ENCODE measurements around the gene TBXAS1. TPM values are rescaled to one million over a fixed set of nuclear protein-coding genes. Genes with fewer than 3 reads are reported as not detected.

Gene TBXAS1
- total RNA-seq, 1 donor from 2014 or later = 19.3 TPM

- DNase-seq (ENCODE audit: low spot score) = no peak
These were observed 25.9 kb downstream of the TBXAS1 start for GRCh38 chr7:139854803-139855497.

DNA sequence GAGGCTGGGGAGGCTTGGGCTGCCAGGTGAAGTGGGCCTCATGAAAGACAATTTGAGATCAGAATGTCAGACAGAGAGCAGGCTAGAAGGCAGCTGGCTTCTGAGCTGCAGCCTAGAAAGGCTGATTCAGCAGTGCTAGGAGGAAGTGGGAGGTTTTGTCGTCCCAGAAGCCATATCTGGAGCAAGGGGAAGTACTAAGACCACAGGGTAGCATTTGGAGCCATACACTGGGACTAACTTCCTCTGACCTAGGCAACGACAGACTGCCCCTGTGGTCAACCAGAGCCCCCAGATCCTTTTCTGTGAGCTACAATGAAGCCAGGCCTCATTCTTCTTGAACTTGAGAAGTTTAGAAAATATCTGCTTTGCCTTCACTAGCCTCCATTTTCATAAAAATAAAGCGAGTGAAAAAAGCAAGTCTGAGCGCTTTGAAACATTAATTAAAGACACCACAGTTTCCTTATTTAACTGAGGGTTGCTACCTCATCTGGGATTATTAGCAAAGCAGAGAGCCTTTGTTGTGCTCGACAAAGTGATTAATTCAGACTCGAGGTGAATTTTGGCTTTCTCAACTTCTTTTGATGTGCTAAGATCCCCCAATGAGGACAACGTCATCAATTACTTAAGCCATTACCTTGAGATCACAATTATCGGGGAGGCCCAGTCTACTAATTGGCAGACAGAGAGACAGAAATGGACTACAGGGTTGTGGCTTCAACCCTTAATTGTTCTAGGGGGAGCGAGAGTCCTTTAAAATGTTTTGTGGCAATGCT lies 26.6 kb downstream of the TBXAS1 start:
- peak; percentile 46 for DNase-seq (ENCODE audit: low spot score)

- no peak for DNase-seq (ENCODE audit: low spot score)
These were observed 28.7 kb downstream of the TBXAS1 start for GRCh38 chr7:139857791-139858190.

DNA sequence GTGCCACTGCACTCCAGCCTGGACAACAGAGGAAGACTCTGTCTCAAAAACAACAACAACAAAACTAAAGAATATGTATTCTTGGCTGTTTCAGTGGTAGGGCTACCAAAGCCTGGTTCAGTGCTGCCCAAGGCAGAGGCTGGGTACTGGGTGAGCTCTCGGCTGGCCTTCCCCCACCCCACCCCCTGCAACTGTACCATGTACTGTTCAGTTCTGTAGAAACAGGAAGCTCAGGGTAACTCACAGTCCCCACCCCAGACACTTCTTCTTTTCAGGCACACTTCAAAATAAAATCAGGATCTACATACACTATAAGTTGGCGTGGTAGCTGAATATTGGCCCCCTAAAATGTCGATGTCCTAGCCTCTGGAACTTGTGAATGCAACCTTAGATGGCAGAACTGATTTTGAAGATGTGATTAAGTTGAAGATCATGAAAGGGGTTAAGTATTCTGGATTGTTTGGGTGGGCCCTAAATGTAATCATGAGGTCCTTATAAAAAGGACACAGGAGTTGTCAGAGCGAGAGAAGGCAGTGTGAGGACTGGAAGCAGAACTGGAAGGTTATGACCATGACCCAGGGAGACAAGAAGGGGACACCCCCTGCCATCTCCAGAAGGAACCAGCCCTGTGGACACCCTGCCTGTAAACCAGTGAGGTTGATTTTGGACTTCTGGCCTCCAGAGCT lies 31.2 kb downstream of the TBXAS1 start:
- peak; percentile 19 for DNase-seq (ENCODE audit: low spot score)

GRCh38 chr7:139861803-139862202 lies 32.7 kb downstream of the TBXAS1 start:
- no peak for DNase-seq (ENCODE audit: low spot score)

- DNase-seq (ENCODE audit: low spot score) = no peak
These were observed 37.2 kb downstream of the TBXAS1 start for GRCh38 chr7:139866047-139866837.

DNA sequence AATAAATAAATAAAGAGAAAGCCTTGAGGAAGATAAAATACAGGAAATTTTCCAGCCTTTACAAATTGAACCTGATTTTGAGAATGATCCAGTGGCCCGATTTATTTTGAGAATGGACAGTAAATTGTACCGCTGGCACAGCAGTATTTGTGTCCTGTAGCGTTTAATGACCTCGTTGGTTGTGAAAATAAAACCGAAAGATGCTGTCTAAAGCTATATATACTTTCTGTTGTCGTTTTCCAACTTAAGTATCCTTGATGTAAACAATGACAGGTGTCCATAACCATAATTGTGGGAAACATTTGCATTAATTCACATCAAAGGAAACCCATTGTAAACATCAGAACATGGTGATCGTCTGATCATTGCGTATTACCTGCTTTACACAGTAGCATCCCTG lies 38.8 kb downstream of the TBXAS1 start:
- no peak for DNase-seq (ENCODE audit: low spot score)

DNA sequence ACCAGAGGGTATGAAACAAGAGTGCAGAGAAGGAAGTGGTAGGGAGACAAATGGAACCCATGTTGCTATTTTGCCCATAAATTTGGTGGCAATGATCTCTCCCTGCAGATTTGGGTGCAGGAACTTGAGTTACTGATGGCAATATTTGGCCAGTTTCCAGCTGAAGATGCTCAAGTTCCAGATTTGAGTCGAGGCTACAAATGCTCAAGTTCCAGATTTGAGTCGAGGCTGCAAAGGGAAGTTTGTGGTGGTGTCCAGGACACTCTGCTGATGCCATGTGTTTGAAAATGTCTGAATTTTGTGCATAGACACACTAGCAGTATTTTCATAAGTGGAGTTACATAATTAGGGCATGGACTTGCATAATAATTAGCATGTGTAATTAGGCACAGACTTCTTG lies 40.8 kb downstream of the TBXAS1 start:
- DNase-seq (ENCODE audit: low spot score) = no peak

DNA sequence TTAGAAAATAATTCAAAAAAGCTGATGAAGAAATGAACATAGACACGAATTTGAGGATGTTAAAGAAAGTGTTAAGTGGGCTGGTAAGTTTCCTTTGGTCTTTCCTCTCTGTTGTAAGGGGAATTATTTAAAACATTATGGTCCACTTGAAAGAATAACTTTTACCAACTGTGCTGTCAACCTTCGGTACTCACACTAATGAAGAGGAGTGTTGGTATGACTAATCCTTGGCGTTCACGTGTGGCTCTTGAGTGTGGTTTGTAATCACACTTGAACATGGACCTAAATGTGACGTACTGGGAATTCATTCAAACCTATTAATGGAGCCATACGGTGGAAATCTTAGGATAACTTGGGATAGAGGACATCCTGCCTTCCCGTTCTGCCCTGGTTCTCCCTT lies 41.3 kb downstream of the TBXAS1 start:
- no peak for DNase-seq (ENCODE audit: low spot score)

- peak; percentile 57 for DNase-seq (ENCODE audit: low spot score)
These were observed 42.3 kb downstream of the TBXAS1 start for GRCh38 chr7:139871331-139871730.

- DNase-seq (ENCODE audit: low spot score) = no peak
These were observed 42.8 kb downstream of the TBXAS1 start for GRCh38 chr7:139871820-139872219.

DNA sequence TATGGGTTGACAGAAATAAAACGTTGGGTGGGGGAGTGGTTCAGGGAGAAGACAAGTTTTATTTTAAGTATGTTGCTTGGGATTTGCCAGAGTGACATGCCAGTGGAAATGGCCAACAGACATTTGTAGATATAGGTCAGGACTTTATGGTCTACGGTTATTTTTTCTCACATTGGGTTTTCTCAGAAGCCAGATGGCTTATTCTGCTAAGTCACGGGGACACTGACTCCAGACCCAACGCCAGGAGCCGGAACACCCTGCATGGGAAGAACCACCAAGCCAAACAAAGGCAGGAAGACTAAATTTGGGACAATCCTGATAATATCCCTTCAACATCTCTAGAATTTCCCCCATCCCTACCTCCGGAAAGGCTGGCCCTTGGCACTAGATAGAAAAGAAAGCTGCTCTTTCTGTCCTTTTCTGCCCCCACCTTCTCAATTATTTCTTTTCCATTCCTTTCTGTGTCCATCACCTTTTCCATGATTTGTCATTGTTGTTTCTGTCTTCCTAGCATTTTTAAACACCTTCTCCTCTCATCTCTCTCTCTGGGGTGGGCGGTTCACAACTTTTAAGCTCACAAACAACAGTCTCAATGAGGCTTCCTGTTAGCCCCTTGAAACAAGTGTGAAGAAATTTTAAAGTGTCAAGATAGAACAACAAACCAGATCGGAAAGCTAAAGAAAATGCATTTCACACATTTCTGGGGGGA lies 44.7 kb downstream of the TBXAS1 start:
- DNase-seq (ENCODE audit: low spot score) = no peak

- no peak for DNase-seq (ENCODE audit: low spot score)
These were observed 45.2 kb downstream of the TBXAS1 start for GRCh38 chr7:139874302-139874629.

GRCh38 chr7:139875821-139876241 lies 46.8 kb downstream of the TBXAS1 start:
- DNase-seq (ENCODE audit: low spot score) = no peak

DNA sequence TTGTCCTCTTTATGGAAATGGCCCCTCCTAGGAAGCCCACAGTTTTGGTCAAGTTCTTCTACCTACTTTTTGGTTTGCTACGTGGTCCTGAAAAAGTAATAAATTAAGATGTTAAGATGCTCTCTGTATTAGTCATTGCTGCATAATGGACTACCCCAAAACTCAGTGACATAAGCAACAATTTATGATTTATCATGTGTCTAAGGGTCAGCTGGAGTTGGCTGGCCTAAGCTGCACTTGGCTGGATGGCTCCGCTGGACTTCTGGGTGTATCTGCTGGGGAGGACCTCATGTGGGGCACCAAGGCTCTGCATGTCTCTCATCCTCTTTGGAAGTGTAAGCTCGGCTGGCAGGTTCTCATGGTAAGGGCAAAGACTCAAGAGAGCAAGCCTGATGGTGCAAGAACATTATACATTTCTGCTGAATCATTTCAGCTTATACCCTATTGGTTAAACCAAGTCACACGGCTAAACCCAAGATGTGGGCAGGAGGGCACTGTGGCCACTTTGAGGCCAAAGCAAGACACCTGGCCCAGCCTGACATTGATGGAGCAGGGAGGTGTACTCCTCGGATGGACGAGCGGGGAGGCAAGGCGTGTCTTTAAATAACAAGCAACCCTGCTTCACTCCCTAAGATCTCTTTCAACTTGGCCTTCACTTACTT lies 47.7 kb downstream of the TBXAS1 start:
- no peak for DNase-seq (ENCODE audit: low spot score)

DNA sequence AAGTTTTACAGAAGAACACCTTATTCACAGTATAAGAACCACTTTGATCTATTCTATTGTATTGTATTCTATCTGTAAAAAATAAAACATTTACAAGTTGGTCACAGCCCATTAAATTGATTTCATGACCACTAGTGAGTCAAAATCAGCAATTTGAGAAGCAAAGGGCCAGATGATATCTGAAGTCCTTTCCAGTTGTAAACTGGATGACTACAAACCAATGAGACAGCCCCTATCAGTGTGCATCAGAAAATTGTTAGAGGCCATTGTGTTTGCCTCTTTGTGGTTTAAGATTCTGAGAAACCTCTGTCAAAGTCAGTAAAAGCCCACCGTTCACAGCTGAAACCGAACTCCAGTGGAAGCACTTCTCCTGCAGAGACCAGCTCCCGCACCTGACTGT lies 54.8 kb downstream of the TBXAS1 start:
- no peak for DNase-seq (ENCODE audit: low spot score)

DNA sequence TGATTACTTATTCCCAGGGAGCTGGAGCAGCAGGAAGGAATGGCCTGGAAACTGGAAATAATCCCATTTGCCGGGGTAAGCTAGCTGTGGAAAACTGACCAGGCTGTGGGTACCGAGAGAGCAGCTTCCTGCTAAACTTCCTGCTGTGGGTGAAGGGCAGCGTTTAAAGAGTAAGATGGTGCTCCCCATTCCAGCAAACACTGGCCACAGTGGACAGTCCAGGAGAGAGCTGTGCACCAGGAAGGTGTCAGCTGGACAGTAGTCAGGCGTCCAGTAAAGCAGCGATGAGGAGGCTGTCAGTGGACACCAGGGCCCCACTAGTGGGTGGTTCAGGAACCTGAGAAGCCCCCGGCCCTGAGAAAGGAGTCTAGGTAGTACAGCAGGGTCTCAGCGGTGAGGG lies 55.4 kb downstream of the TBXAS1 start:
- DNase-seq (ENCODE audit: low spot score) = no peak

GRCh38 chr7:139885511-139885910 lies 56.4 kb downstream of the TBXAS1 start:
- DNase-seq (ENCODE audit: low spot score) = no peak

DNA sequence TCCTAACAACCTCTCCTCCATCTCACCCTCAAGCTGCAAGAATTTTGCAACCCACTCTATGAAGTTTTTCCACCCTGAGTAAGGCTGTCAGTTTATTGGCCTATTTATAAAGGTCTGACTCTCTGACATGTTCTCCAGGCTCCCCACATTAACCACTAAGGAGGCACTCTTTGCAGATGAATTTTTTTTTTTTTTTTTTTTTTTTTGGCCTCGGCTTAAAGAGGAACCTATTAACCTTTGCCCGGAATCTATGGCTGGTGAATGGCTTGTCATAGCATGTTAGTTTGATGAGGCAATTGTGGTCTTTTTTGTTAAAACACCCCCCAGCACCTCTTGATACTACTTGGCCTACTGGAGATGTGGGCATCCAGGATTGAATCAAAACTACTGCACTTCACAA lies 57.1 kb downstream of the TBXAS1 start:
- no peak for DNase-seq (ENCODE audit: low spot score)

- no peak for DNase-seq (ENCODE audit: low spot score)
These were observed 57.8 kb downstream of the TBXAS1 start for GRCh38 chr7:139886899-139887298.

GRCh38 chr7:139887992-139888481 lies 59.0 kb downstream of the TBXAS1 start:
- DNase-seq (ENCODE audit: low spot score) = peak; percentile 15

All from umbilical cord (tissue), 2 donors.